GM12801 (cell line): ENCODE measurements around the gene ANP32A.

Source experiments
- TF ChIP-seq, protein P1 (sequence below): IDR thresholded peaks from one replicate; pipeline ENCODE4 v1.5.1; 2011; ENCODE audit warnings: control low read depth; ENCODE audit not compliant: insufficient read length; ENCODE audit errors: extremely low read depth

The ANP32A gene

DNA sequence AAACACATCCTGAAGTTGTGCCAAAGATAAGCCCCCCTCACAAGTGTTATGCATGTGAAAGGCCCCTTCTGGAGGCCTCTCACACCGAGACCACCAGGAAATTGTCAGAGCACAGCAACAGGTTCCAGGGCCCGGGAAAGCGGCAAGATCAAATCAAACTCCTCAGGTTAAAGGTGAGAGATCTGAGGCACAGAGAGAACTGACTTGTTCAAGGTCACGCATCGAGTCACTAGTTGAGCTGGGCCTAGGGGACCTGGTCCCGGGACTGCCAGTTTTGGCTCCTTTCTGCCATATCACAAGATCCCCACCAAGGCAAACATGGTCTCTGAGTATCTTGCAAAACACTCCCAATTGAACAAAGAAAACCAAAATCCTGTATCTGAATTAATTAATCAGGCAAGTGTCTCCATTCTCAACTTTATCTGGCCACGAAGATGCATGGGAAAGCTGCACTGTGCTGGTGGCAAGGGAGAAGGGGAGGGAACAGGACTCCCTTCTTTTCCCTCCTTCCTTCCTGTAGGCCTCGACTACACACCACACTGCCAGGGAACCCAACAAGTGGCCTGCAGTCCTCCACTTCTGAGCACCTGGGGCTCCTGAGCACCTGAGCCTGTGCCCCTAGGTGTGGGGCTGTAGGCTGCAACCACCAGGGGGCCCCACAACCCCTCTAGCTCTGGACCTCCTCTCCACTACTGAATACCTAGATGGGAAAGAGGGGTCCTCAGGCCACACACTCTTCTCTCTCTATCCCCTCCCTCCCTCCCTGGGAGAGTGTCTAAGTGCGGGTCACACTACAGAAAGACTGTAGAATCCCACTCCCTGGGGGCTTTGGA lies 37.3 kb downstream of the ANP32A start:
- TF ChIP-seq, protein P1, sequence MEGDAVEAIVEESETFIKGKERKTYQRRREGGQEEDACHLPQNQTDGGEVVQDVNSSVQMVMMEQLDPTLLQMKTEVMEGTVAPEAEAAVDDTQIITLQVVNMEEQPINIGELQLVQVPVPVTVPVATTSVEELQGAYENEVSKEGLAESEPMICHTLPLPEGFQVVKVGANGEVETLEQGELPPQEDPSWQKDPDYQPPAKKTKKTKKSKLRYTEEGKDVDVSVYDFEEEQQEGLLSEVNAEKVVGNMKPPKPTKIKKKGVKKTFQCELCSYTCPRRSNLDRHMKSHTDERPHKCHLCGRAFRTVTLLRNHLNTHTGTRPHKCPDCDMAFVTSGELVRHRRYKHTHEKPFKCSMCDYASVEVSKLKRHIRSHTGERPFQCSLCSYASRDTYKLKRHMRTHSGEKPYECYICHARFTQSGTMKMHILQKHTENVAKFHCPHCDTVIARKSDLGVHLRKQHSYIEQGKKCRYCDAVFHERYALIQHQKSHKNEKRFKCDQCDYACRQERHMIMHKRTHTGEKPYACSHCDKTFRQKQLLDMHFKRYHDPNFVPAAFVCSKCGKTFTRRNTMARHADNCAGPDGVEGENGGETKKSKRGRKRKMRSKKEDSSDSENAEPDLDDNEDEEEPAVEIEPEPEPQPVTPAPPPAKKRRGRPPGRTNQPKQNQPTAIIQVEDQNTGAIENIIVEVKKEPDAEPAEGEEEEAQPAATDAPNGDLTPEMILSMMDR = no peak

DNA sequence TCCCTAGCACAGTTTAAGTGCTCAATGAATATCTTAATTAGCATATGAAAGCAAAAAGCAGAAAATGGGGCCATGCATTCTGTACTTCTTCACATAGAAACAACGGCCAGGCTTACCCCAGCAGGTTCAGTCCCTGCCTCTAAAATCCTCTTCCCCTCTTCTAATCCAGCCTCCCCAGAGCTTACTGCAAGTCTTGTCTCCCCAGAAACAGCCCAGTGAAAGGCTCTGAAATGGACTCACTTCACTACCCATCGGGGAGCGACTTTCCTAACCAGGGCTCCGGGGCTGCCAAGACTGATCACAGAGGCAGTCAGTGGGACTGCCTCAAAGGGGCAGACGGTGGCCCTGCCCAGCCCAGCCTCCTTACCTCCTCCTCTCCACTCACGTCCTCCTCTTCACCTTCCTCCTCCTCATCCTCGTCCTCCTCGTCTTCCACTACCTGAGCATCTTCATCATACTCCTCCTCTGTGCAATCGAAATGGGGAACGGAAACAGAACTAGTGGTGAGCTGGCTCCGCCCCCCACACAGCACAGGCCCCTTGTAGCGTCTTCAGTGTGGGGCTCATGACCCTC lies 38.0 kb downstream of the ANP32A start:
- TF ChIP-seq, protein P1 = no peak

DNA sequence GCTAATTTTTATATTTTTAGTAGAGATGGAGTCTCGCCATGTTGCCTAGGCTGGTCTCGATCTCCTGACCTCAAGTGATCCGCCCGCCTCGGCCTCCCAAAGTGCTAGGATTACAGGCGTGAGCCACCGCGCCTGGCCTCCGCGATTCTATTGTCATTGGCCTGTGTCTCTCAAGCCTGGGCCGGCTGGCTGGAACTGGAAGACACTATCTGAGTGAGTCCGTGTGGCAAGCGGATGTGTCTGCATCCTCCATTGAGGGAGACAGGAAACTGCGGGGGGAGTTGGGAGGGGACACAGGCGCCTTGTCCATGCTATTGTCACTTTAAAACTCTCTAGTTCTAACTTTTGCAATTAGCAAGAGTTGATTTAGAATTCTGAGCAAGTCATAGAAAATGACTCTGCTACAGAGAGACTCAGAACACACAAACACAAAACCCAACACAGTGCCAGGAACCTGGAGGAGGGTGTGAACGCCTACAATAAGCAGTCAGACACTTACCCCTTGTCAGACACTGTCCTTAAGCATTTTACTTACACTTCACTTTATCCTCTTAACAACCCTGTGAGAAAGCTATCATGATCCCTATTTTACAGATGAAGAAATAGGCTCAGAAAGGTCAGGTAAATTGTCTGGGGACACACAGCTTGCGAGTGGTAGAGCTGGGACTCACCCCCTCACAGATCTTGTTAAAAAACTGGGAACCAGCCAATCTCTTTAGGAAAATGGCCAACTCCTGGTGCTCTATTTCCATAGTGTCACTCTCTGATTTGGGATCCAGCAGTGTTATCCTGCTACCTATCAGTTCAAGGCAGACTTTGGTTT lies 38.7 kb downstream of the ANP32A start:
- TF ChIP-seq, protein P1 = no peak

DNA sequence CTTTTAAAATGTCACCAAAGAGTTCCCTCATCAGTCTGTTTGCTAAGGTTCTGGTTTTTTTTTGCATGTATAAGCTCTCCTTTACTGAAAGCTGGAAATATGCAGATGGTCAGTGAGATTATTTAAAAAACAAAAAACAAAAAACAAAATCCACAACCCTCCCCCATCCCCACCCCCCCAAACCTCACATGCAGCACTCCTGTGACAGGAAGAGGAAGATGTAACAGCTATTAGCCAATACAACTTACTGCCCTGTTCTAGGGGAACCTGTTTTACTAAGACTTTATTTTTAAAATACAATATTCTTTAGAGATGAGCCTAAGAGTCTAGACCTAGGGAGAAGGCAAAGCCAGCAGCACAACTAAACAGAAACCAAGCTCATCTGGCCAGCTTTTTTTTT lies 39.5 kb downstream of the ANP32A start:
- TF ChIP-seq, protein P1 = no peak

DNA sequence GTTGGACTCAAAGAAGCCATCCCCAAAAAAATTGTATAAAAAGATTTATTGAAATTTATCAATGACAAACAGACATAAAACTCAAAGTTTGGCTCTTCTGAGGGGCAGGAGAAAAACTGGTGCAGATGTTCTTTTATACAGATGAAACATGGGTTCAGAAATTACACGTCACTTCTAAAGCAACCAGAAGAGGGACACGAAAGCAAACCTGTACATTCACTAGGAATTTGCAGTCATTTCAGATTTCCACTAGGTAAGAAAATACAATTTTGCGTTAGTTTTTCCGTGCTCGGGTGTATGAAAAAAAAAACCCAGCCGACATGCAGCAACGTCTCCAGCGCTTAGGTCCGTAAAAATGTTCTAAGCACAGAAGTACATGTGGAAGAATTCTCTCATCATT lies 41.8 kb downstream of the ANP32A start:
- TF ChIP-seq, protein P1 = no peak

DNA sequence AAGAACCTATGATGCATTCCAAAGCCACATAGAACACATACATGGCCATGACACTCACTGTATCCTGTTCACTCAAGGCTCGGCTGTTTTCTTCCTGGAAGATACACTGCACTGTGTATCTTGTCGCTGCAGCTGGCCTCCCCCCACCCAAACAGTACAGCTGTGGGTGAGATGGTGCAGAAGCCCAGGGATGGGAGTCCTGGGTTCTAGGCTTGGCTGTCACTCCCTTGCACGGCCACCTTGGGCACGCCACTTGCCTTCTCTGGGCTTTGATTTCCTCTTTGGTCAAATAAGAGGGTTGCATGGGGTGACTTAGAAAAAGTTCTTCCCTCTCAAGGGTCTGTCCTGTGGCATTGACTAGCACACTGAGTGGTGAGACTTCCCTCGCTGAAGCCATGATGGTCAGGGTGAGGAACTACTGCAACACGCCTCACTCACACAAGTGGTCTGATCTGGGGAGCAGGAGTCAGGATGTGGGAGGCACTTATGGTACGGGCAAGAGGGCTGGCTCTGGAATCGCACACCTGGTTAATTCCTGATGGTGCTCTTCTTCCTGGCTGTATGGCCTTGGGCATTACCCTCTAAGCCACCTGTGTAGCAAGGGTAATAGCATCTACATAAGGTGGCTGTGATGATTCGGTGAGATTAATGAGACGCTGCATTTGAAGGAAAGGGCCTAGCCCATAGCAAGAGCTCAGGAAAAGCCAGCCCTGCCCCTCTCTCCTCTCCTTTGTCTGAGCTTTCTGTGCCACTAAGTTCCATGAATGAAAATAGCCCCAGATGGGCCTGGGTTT lies 44.0 kb downstream of the ANP32A start:
- TF ChIP-seq, protein P1 = no peak
